Liver (tissue), 9 donors: ENCODE results near the gene BRMS1L. TPM values are rescaled to one million over a fixed set of nuclear protein-coding genes. Genes with fewer than 3 reads are reported as not detected.

ENCODE experiments used
- DNase-seq: peaks from one replicate; pipeline ENCODE4 v3.0.0-alpha.2; 2017; ENCODE audit warnings: low spot score
- H3K27ac ChIP-seq, 2 donors: one replicate each; pipeline ENCODE4 v1.7.0; 2013; ENCODE audit warnings: inconsistent platforms in 2 of 2, low read length in 2 of 2, control low read depth in 1 of 2, low read depth in 1 of 2, mild to moderate bottlenecking in 1 of 2
- H3K27me3 ChIP-seq, 4 donors: one replicate each; pipeline versions ENCODE4 v1.6.1 to v1.7.0; 2013; ENCODE audit warnings: low read length in 3 of 4, inconsistent platforms in 1 of 4, mild to moderate bottlenecking in 1 of 4, moderate library complexity in 1 of 4; ENCODE audit not compliant: control insufficient read depth in 4 of 4, insufficient read depth in 4 of 4
- H3K36me3 ChIP-seq, 4 donors: one replicate each; pipeline versions ENCODE4 v1.6.1 to v1.7.0; 2013; ENCODE audit warnings: low read length in 3 of 4, mild to moderate bottlenecking in 3 of 4, low read depth in 1 of 4, moderate library complexity in 1 of 4; ENCODE audit not compliant: control insufficient read depth in 4 of 4, insufficient read depth in 3 of 4
- H3K4me1 ChIP-seq, 4 donors: one replicate each; pipeline versions ENCODE4 v1.6.1 to v1.7.0; 2013; ENCODE audit warnings: low read length in 3 of 4, mild to moderate bottlenecking in 3 of 4, moderate library complexity in 1 of 4; ENCODE audit not compliant: control insufficient read depth in 4 of 4, insufficient read depth in 4 of 4
- H3K4me3 ChIP-seq, 3 donors: one replicate each; pipeline versions ENCODE4 v1.6.1 to v1.7.0; 2013; ENCODE audit warnings: low read length in 3 of 3, control low read depth in 1 of 3, low read depth in 1 of 3, mild to moderate bottlenecking in 1 of 3
- H3K9ac ChIP-seq, 2 donors: one replicate each; pipeline ENCODE4 v1.7.0; 2013; ENCODE audit warnings: low read length in 2 of 2, mild to moderate bottlenecking in 2 of 2, moderate library complexity in 2 of 2, control low read depth in 1 of 2, low read depth in 1 of 2
- H3K9me3 ChIP-seq, 4 donors: one replicate each; pipeline versions ENCODE4 v1.6.1 to v1.7.0; 2013; ENCODE audit warnings: low read length in 3 of 4; ENCODE audit not compliant: control insufficient read depth in 4 of 4
- EGR1 ChIP-seq, 2 donors: IDR thresholded peaks; 2 replicates each; pipeline ENCODE4 v1.6.1; 2016 to 2018; ENCODE audit warnings: antibody characterized with exemption in 2 of 2, low read depth in 2 of 2
- FOXA1 ChIP-seq: IDR thresholded peaks from 2 replicates; pipeline ENCODE4 v1.6.1; 2016; ENCODE audit warnings: antibody characterized with exemption
- FOXA2 ChIP-seq: IDR thresholded peaks from 2 replicates; pipeline ENCODE4 v1.6.1; 2016; ENCODE audit warnings: antibody characterized with exemption
- GABPA ChIP-seq, 2 donors: IDR thresholded peaks in 1 of 2; conservative IDR thresholded peaks in 1 of 2; 2 replicates each; pipeline ENCODE4 v1.6.1; 2016; ENCODE audit warnings: antibody characterized with exemption in 2 of 2, mild to moderate bottlenecking in 1 of 2, moderate library complexity in 1 of 2
- HNF4A ChIP-seq, 2 donors: conservative IDR thresholded peaks; 2 replicates each; pipeline ENCODE4 v1.6.1; 2016; ENCODE audit warnings: antibody characterized with exemption in 2 of 2, mild to moderate bottlenecking in 2 of 2
- HNF4G ChIP-seq: IDR thresholded peaks from 2 replicates; pipeline ENCODE4 v1.6.1; 2016; ENCODE audit warnings: antibody characterized with exemption
- JUND ChIP-seq, 2 donors: IDR thresholded peaks; 2 replicates each; pipeline ENCODE4 v1.6.1; 2016; ENCODE audit warnings: antibody characterized with exemption in 2 of 2
- RAD21 ChIP-seq, 2 donors: IDR thresholded peaks; 2 replicates each; pipeline ENCODE4 v1.6.1; 2016; ENCODE audit warnings: antibody characterized with exemption in 2 of 2, mild to moderate bottlenecking in 2 of 2
- RXRA ChIP-seq, 2 donors: IDR thresholded peaks; 2 replicates each; pipeline ENCODE4 v1.6.1; 2017 to 2018; ENCODE audit warnings: antibody characterized with exemption in 2 of 2, mild to moderate bottlenecking in 1 of 2
- SP1 ChIP-seq: IDR thresholded peaks from 2 replicates; pipeline ENCODE4 v1.6.1; 2018; ENCODE audit warnings: antibody characterized with exemption, mild to moderate bottlenecking
- TAF1 ChIP-seq: conservative IDR thresholded peaks from 2 replicates; pipeline ENCODE4 v1.6.1; 2016; ENCODE audit warnings: antibody characterized with exemption, mild to moderate bottlenecking
- YY1 ChIP-seq: IDR thresholded peaks from 2 replicates; pipeline ENCODE4 v1.6.1; 2016; ENCODE audit warnings: antibody characterized with exemption, mild to moderate bottlenecking
- WGBS: extraction: QIAGEN DNeasy Blood & Tissue Kit; methylation state at CpG from one replicate; pipeline ENCODE4 v1.1.7; 2013; 5-methylcytosine and 5-hydroxymethylcytosine counted together
- polyA plus RNA-seq, 2 donors: library from polyadenylated mRNA; stranded (reverse) in 1 of 2; unstranded in 1 of 2; fragments of 200-250 nt in 1 of 2; fragments of >200 nt in 1 of 2; fragmentation: Nextera tagmentation in 1 of 2; extraction: Ambion mirVana in 1 of 2; gene quantifications; one replicate each; pipeline versions ENCODE4 v1.2.1 to v1.2.3, GENCODE V29; 2013 to 2015
- total RNA-seq, 2 donors: library from RNA; depleted of rRNA; stranded (reverse); fragments of >200 nt; gene quantifications; one replicate each; pipeline ENCODE4 v1.2.3, GENCODE V29; 2014
- TF ChIP-seq, protein P1 (sequence below): IDR thresholded peaks from 2 replicates; pipeline ENCODE4 v1.6.1; 2016; ENCODE audit warnings: antibody characterized with exemption
- TF ChIP-seq, protein P2 (sequence below): fragments of 150-350 bp; IDR thresholded peaks from 2 replicates; pipeline ENCODE4 v1.5.1; 2017; ENCODE audit warnings: improper control_type of control experiment, low read depth, low read length; ENCODE audit not compliant: missing input control
- donor health status: healthy.
- donor health status: healthy.
- donor health status: healthy.
- donor health status: healthy.
- donor health status: healthy.

The BRMS1L gene
- total and polyA plus RNA-seq, 4 donors = 2.7 to 3.7 (median 3.4) TPM

DNA sequence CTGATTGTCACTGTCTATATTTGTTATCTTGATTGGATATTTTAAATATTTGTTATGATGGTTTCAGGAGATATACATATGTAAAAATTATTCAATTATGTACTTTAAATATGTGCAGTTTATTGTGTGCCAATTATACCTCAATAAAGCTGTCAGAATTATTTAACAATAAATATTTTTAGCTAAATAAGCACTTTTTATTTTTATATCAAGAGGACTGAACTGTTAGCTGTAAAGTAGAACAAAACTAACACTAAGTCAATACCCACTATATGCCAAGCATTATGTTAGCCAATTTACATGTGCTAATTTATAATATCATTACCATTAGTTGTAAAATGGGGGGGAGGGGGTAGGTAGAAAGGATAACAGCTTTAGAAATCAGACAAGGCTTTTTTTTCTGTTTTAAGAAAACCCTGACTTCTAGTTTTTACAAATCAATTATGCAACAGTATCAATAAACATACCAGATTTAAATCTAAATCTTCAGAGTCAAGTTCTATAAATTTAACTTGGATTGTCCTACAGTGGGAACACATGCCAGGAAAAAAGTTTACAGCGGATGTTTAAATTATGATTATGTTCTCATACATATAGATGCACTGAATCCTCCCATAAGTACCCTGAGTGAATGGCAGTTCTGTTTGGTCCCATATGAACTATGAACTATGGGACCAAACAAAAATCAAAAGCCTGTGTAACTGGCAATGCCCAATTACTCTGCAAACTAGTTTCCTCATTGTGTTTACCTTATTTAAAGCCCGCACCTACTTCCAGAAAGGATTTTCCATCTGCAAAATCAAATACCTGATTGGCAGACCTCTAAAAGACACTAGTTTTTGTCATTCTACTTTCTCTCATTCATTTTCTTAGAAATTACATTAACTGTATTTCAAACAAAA lies 19.9 kb upstream of the BRMS1L start:
- no peaks in the 10 kb centered on the region for H3K9me3 ChIP-seq
- H3K9ac ChIP-seq = no peak overlapping the region
- H3K36me3 ChIP-seq = no peaks in the 10 kb centered on the region
- no peaks in the 10 kb centered on the region for H3K27me3 ChIP-seq
- peaks cover 4 to 30% (median 18%) of the 10 kb centered on the region in 4 donors for H3K4me1 ChIP-seq
- TF ChIP-seq RAD21 (IDR thresholded peaks at IDR 0.05) = peak in 1 of 2 donors; percentile 4
- TF ChIP-seq HNF4A (conservative IDR thresholded peaks at IDR 0.05) = peak; percentile 60 to 63
- no peak for TF ChIP-seq HNF4G
- peak; percentile 51 to 62 for TF ChIP-seq RXRA (IDR thresholded peaks at IDR 0.05)
- no peak for TF ChIP-seq FOXA1
- no peak for TF ChIP-seq TAF1
- TF ChIP-seq YY1 = peak; percentile 40
- H3K27ac ChIP-seq = no peak overlapping the region
- 57% methylated on average over 2 of the region's 2 CpGs for WGBS
- H3K4me3 ChIP-seq = no peak overlapping the region
- DNase-seq = no peak

DNA sequence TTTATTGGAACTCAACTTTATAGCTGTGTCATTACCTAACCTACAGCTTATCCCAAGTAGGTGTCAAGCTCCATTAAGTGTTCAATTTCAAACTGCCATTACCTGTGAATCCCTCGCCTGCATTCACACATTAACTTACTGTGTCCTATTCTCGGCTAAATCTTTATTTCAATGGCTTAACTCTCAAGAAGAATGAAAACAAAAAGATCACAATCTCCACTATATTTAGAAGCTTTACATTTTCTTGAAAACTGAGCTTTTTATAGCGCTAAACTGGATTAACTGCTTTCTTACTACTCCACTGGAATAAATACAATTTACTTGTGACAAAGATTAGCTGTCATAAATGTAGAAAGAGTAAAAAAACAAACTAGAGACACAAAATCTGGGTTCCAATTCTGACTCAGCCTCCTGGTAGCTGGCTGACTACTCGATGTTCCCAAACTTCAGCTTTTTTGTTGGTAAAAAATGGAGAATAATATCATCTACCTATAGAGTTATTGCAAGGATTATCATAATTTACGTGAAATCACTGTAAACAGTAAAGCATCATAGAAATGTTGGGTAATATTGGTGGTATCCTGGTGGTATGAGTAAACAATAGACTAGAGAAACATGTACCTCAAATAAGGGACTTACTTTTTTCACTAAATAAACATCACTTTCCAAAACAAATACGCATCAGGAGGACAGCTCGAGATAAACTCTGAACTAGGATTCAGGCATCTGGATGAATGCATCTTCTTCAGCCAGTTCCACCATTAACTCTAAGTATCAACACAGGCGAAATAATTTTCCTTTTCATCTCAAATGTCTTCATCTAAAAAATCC lies 18.8 kb upstream of the BRMS1L start:
- H3K9me3 ChIP-seq = no peaks in the 10 kb centered on the region
- peaks cover 4 to 30% (median 18%) of the 10 kb centered on the region in 4 donors for H3K4me1 ChIP-seq
- TF ChIP-seq GABPA (IDR thresholded peaks at IDR 0.05 in 1 of 2, conservative IDR thresholded peaks at IDR 0.05 in 1 of 2) (no peak), EGR1 (IDR thresholded peaks at IDR 0.05; ENCODE audit: low read depth in 2 of 2) (no peak), JUND (IDR thresholded peaks at IDR 0.05) (no peak), SP1 (no peak), YY1 (no peak), HNF4A (conservative IDR thresholded peaks at IDR 0.05) (no peak), TAF1 (no peak), FOXA1 (no peak), FOXA2 (no peak), RAD21 (IDR thresholded peaks at IDR 0.05) (no peak)
- TF ChIP-seq, protein P1, sequence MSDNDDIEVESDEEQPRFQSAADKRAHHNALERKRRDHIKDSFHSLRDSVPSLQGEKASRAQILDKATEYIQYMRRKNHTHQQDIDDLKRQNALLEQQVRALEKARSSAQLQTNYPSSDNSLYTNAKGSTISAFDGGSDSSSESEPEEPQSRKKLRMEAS = no peak
- TF ChIP-seq, protein P2, sequence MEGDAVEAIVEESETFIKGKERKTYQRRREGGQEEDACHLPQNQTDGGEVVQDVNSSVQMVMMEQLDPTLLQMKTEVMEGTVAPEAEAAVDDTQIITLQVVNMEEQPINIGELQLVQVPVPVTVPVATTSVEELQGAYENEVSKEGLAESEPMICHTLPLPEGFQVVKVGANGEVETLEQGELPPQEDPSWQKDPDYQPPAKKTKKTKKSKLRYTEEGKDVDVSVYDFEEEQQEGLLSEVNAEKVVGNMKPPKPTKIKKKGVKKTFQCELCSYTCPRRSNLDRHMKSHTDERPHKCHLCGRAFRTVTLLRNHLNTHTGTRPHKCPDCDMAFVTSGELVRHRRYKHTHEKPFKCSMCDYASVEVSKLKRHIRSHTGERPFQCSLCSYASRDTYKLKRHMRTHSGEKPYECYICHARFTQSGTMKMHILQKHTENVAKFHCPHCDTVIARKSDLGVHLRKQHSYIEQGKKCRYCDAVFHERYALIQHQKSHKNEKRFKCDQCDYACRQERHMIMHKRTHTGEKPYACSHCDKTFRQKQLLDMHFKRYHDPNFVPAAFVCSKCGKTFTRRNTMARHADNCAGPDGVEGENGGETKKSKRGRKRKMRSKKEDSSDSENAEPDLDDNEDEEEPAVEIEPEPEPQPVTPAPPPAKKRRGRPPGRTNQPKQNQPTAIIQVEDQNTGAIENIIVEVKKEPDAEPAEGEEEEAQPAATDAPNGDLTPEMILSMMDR = no peak
- H3K4me3 ChIP-seq = peak overlapping the region in 2 of 3 donors; percentile 58 to 89
- no peak for DNase-seq
- WGBS = 56% methylated on average over 8 of the region's 8 CpGs
- no peak overlapping the region for H3K27ac ChIP-seq
- peak overlapping the region in 1 of 2 donors; percentile 76 for H3K9ac ChIP-seq
- no peaks in the 10 kb centered on the region for H3K36me3 ChIP-seq
- no peaks in the 10 kb centered on the region for H3K27me3 ChIP-seq
